ENCODE data around the gene CA12. TPM values are rescaled to one million over a fixed set of nuclear protein-coding genes. Genes with fewer than 3 reads are reported as not detected.

CA12 gene
- total RNA-seq, 1 experiment from 2014 or later, result 19.8 TPM

GRCh38 chr15:63401078-63401477, 19.4 kb upstream of the CA12 start:
- intact Hi-C loops (cut with micrococcal nuclease), result loop anchor here (5.0 to 10.0 kb wide), 3 partner anchors 64 to 244 kb away; partner anchors contain the start of genes FBXL22 and RPS27L

GRCh38 chr15:63398456-63398855, 16.8 kb upstream of the CA12 start:
- CTCF ChIA-PET, result no interaction called here

More at GRCh38 chr15:63401078-63401477, 19.4 kb upstream of the CA12 start:
- no peak overlapping the region for H3K4me3 ChIP-seq (ENCODE audit: low read length)
- POLR2A ChIA-PET (ENCODE audit: unreplicated experiment), result no interaction called here
- H3K4me1 ChIP-seq (ENCODE audit: insufficient read depth, low read length), result 0 out of 2 replicates have a peak, but pooled peaks cover 3% of the 10 kb centered on the region
- H4K20me1 ChIP-seq (ENCODE audit: low read length), result no peaks in the 10 kb centered on the region
- no peaks in the 10 kb centered on the region for H3K27me3 ChIP-seq (ENCODE audit: low read length)
- no peak overlapping the region for H3K9ac ChIP-seq (ENCODE audit: low read length)
- DNase-seq (no peak), ATAC-seq (no peak)
- no TSS peak for BruUV-seq (replicated peaks)
- no peaks in the 10 kb centered on the region for H3K36me3 ChIP-seq (ENCODE audit: low read depth, low read length)
- H3K27ac ChIP-seq (ENCODE audit: low read length), result no peak overlapping the region
- H3K9me2 ChIP-seq (replicated peaks; ENCODE audit: low read length), result no peaks in the 10 kb centered on the region
- TF ChIP-seq EZH2phosphoT487 (IDR thresholded peaks at IDR 0.05; ENCODE audit: borderline replicate concordance, low read length), result no peak
- TF ChIP-seq, protein P1, sequence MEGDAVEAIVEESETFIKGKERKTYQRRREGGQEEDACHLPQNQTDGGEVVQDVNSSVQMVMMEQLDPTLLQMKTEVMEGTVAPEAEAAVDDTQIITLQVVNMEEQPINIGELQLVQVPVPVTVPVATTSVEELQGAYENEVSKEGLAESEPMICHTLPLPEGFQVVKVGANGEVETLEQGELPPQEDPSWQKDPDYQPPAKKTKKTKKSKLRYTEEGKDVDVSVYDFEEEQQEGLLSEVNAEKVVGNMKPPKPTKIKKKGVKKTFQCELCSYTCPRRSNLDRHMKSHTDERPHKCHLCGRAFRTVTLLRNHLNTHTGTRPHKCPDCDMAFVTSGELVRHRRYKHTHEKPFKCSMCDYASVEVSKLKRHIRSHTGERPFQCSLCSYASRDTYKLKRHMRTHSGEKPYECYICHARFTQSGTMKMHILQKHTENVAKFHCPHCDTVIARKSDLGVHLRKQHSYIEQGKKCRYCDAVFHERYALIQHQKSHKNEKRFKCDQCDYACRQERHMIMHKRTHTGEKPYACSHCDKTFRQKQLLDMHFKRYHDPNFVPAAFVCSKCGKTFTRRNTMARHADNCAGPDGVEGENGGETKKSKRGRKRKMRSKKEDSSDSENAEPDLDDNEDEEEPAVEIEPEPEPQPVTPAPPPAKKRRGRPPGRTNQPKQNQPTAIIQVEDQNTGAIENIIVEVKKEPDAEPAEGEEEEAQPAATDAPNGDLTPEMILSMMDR (conservative IDR thresholded peaks at IDR 0.05; ENCODE audit: low read depth, low read length), result no peak
- TF ChIP-seq EZH2 (IDR thresholded peaks at IDR 0.05; ENCODE audit: low read length, unreplicated experiment), result no peak
- no peaks in the 10 kb centered on the region for H3K9me3 ChIP-seq (ENCODE audit: low read length)
- H3K4me2 ChIP-seq (ENCODE audit: low read length), result no peak overlapping the region
- H3F3A ChIP-seq (ENCODE audit: low read length, unreplicated experiment), result no peaks in the 10 kb centered on the region
- H2AFZ ChIP-seq (ENCODE audit: low read length), result no peak overlapping the region
- no peaks in the 10 kb centered on the region for H3K79me2 ChIP-seq (ENCODE audit: low read length)
- CTCF ChIA-PET, result no interaction called here

More at GRCh38 chr15:63398456-63398855, 16.8 kb upstream of the CA12 start:
- H3K27me3 ChIP-seq (ENCODE audit: low read length), result no peaks in the 10 kb centered on the region
- no TSS peak for BruUV-seq (replicated peaks)
- H3K4me3 ChIP-seq (ENCODE audit: low read length), result no peak overlapping the region
- no peaks in the 10 kb centered on the region for H3K9me3 ChIP-seq (ENCODE audit: low read length)
- POLR2A ChIA-PET (ENCODE audit: unreplicated experiment), result no interaction called here
- H3K27ac ChIP-seq (ENCODE audit: low read length), result no peak overlapping the region
- H3K4me1 ChIP-seq (ENCODE audit: insufficient read depth, low read length), result no peaks in the 10 kb centered on the region
- no peaks in the 10 kb centered on the region for H3F3A ChIP-seq (ENCODE audit: low read length, unreplicated experiment)
- no peak for DNase-seq
- H3K9me2 ChIP-seq (replicated peaks; ENCODE audit: low read length), result no peaks in the 10 kb centered on the region
- H2AFZ ChIP-seq (ENCODE audit: low read length), result no peak overlapping the region
- H3K79me2 ChIP-seq (ENCODE audit: low read length), result no peaks in the 10 kb centered on the region
- H3K36me3 ChIP-seq (ENCODE audit: low read depth, low read length), result no peaks in the 10 kb centered on the region
- H4K20me1 ChIP-seq (ENCODE audit: low read length), result no peaks in the 10 kb centered on the region
- TF ChIP-seq EZH2 (IDR thresholded peaks at IDR 0.05; ENCODE audit: low read length, unreplicated experiment), result no peak
- TF ChIP-seq, protein P1 (conservative IDR thresholded peaks at IDR 0.05; ENCODE audit: low read depth, low read length), result no peak
- no peak for TF ChIP-seq EZH2phosphoT487 (IDR thresholded peaks at IDR 0.05; ENCODE audit: borderline replicate concordance, low read length)
- no peak for ATAC-seq
- H3K9ac ChIP-seq (ENCODE audit: low read length), result no peak overlapping the region
- no peak overlapping the region for H3K4me2 ChIP-seq (ENCODE audit: low read length)
- intact Hi-C loops (cut with micrococcal nuclease), result no loop called here

All from PC-3 (cell line).